ENCODE measurements around the gene UBALD2.
"Not testable (repeated sequence)": the region's sequence is repeated elsewhere in the genome, so short reads cannot be mapped to it uniquely, and the experiment has no call there.

Gene UBALD2

GRCh38 chr17:76244721-76245120, 20.4 kb upstream of the UBALD2 start:
- not testable (repeated sequence) for DNase-seq (ENCODE audit: low read depth in 2 of 3, low spot score in 1 of 3)

- peak in 2 of 3 donors; percentile 52 to 56 for DNase-seq (ENCODE audit: low read depth in 2 of 3, low spot score in 1 of 3)
Measured at GRCh38 chr17:76246080-76247066, 18.8 kb upstream of the UBALD2 start.

- DNase-seq (ENCODE audit: low read depth in 2 of 3, low spot score in 1 of 3): no peak
Measured at GRCh38 chr17:76247304-76247703, 17.8 kb upstream of the UBALD2 start.

- DNase-seq (ENCODE audit: low read depth in 2 of 3, low spot score in 1 of 3): no peak
Measured at GRCh38 chr17:76248013-76248782, 16.9 kb upstream of the UBALD2 start.

DNA sequence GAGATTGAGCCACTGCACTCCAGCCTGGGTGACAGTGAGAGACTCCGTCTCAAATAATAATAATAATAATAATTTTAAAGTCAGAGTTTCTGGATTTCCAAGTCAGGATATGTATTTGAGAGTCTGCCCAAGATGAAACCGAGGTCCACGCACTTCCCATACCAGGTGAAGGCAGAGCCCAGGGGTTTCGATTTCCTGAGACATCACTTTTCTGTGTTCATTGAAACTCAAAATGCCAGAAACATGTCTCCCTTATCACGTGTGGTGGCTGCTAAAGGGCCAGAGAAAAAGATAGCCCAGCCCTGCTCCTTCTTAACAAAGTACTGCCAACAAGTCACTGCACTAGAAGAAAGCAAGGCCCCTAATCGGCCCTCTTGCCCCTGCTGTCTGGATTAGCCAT, 15.0 kb upstream of the UBALD2 start:
- no peak for DNase-seq (ENCODE audit: low read depth in 2 of 3, low spot score in 1 of 3)

GRCh38 chr17:76251478-76252039, 13.6 kb upstream of the UBALD2 start:
- DNase-seq (ENCODE audit: low read depth in 2 of 3, low spot score in 1 of 3): no peak

DNA sequence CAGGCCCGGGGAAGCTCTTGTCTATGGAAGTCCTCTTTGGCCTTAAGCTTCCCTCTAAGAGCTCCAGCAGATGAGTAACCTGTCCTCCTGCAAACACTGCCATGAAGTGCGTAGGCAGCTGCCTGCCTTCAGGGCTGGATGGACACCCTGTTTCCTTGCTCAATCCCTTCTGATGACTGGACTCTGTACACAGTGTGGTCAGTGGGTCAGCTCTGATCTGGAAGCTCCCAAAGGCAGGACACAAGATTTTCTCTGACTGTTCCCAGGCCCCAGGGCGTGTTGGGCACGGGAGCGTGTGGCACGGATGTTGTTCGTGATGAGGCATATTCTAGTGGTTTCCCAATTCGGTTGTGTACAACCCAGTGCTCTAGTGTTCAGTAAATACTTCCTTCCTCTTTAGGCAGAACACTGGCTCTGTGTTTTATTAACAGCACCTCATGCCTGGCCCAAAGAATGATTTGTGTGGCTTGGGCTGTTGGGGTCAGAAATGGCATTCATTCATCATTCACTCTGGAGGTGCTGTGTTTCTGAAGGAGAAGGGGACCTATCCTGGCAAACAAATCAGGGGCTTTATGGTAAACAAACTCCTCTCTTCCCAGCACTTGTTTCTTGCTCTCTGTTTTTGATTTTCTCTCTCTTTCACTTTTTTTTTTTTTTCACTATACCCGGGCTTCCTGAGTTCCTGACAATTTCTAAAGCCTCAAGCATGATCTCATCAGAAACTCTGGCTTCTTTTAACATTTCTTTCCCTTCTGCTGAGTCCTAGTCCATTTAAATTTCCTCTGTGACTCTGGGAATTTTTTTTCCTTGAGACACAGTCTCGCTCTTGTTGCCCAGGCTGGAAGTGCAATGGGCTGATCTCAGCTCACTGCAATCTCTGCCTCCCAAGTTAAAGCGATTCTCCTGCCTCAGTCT, 12.9 kb upstream of the UBALD2 start:
- no peak for DNase-seq (ENCODE audit: low read depth in 2 of 3, low spot score in 1 of 3)

DNA sequence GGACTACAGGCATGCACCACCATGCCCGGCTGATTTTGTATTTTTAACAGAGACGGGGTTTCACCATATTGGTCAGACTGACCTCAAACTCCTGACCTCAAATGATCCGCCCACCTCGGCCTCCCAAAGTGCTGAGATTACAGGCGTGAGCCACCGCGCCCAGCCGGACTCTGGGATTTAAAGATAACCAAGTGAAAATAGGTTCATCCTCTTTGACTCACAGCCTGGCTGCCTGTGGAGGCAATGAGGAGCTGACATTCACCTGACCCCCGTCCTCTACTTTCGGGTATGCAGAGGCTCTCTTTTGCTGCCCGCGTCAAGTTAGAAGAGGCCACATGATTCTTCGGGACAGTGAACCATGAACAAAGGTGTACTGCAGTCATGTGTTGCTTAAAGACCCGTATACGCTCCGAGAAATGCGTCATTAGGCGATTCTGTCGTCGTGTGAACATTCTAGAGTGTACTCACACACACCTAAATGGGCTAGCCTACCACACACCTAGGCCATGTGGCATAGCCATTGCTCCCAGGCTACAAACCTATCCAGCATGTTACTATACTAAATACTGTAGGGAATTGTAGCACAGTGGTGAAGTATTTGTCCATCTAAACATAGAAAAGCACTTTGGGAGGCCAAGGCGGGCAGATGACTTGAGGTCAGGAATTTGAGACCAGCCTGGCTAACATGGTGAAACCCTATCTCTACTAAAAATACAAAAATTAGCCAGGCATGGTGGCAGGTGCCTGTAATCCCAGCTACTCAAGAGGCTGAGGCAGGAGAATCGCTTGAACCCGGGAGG, 12.0 kb upstream of the UBALD2 start:
- DNase-seq (ENCODE audit: low read depth in 2 of 3, low spot score in 1 of 3): not testable (repeated sequence)

- DNase-seq (ENCODE audit: low read depth in 2 of 3, low spot score in 1 of 3): no peak
Measured at GRCh38 chr17:76253841-76254240, 11.3 kb upstream of the UBALD2 start.

- DNase-seq (ENCODE audit: low read depth in 2 of 3, low spot score in 1 of 3): no peak
Measured at GRCh38 chr17:76254275-76254674, 10.9 kb upstream of the UBALD2 start.

GRCh38 chr17:76255801-76256429, 9.2 kb upstream of the UBALD2 start:
- no peak for DNase-seq (ENCODE audit: low read depth in 2 of 3, low spot score in 1 of 3)

GRCh38 chr17:76256430-76257050, 8.6 kb upstream of the UBALD2 start:
- DNase-seq (ENCODE audit: low read depth in 2 of 3, low spot score in 1 of 3): not testable (repeated sequence)

GRCh38 chr17:76260220-76260619, 4.9 kb upstream of the UBALD2 start:
- no peak for DNase-seq (ENCODE audit: low read depth in 2 of 3, low spot score in 1 of 3)

DNA sequence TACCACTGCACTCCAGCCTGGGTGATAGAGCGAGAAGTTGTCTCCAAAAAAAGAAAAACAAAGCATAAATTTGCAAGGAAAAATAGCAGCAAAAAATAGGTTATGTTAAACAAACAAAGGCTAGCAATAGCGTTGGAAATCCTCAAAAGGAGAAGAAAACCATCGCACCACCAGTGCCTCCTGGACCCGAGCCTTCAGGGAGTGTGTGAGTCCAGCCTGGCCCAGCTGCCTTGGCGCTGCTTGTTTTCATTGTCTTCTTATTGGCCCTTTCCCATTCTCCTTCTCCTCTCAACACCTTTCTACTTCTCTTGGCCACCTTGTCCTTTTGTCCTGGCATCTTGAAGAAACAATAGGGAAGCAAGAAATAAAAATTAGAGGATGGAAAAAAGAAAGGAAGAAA, 4.5 kb upstream of the UBALD2 start:
- DNase-seq (ENCODE audit: low read depth in 2 of 3, low spot score in 1 of 3): no peak

- no peak for DNase-seq (ENCODE audit: low read depth in 2 of 3, low spot score in 1 of 3)
Measured at GRCh38 chr17:76261421-76262215, 3.5 kb upstream of the UBALD2 start.

DNA sequence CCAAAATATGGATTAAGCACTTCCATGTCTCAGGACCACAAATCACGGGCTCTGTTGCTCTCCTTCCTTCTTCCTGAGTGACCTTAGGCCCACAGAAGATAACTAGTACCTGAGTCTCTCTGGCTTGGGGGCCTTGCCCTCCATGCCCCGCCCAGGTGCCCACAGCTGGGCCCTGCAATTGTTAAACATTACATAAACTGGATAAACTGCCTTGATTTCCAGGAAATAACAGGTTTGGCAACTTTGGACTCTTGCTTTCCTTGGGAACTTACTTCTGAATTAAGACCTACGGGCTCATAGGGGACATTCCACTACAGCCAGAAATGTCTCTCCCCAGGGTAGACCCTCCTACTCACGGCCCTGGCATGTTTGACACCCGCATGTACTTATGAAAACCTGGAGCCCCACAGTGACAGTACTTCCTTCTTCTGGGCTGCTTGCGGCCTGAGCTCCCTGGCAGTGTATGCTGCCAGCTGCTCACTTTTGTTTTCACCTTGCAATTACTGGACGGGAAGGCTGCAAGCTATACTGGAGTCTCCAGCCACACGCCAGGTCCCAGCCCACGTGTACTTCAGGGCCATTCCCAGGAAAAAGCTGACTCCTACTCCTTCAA, 2.3 kb upstream of the UBALD2 start:
- no peak for DNase-seq (ENCODE audit: low read depth in 2 of 3, low spot score in 1 of 3)

GRCh38 chr17:76263896-76264295, 1.3 kb upstream of the UBALD2 start:
- DNase-seq (ENCODE audit: low read depth in 2 of 3, low spot score in 1 of 3): no peak

GRCh38 chr17:76264425-76264754, 758 bp upstream of the UBALD2 start:
- no peak for DNase-seq (ENCODE audit: low read depth in 2 of 3, low spot score in 1 of 3)

All from stimulated activated CD4-positive, alpha-beta T cell treated with anti-CD3 and anti-CD28 coated beads, Interleukin-12 subunit alpha, Interleukin-12 subunit beta, amount 100 ng/mL, for 48 hours (primary cell).